ENCODE measurements around the gene RPL39L.

RPL39L gene

DNA sequence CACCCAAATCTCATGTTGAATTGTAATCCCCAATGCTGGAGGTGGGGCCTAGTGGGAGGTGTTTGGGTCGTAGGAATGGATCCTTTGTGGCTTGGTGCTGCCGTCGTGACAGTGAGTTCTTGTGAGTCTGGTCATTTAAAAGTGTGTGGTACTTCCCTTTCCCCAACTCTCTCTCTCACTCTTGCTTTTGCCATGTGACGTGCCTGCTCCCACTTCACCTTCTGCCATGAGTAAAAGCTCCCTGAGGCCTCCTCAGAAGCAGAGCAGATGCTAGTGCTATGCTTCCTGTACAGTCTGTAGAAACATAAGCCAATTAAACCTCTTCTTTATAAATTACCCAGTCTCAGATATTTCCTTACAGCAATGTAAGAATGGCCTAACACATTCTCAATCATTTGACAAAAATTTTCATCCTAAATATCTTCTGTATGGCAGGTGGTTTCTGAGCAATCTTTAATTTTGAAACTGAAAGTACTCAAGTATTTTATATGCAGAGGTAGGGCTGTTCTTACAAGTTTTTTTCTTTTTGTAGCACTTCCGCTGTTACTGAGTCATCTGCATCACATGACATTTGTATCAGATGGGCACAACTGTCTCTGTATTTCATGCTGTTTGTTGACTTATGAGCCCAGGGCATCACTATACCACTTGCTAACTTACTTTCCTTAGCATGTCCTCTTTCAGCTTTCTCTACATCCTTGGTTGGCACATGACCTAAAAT, 8.8 kb downstream of the RPL39L start:
- peak; percentile 51 for DNase-seq (ENCODE audit: low read depth)
- TF ChIP-seq, protein P1, sequence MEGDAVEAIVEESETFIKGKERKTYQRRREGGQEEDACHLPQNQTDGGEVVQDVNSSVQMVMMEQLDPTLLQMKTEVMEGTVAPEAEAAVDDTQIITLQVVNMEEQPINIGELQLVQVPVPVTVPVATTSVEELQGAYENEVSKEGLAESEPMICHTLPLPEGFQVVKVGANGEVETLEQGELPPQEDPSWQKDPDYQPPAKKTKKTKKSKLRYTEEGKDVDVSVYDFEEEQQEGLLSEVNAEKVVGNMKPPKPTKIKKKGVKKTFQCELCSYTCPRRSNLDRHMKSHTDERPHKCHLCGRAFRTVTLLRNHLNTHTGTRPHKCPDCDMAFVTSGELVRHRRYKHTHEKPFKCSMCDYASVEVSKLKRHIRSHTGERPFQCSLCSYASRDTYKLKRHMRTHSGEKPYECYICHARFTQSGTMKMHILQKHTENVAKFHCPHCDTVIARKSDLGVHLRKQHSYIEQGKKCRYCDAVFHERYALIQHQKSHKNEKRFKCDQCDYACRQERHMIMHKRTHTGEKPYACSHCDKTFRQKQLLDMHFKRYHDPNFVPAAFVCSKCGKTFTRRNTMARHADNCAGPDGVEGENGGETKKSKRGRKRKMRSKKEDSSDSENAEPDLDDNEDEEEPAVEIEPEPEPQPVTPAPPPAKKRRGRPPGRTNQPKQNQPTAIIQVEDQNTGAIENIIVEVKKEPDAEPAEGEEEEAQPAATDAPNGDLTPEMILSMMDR (conservative IDR thresholded peaks at IDR 0.05; ENCODE audit: control insufficient read depth, insufficient read depth, low read depth, low read length) = no peak
- H3K4me3 ChIP-seq (ENCODE audit: control insufficient read depth, low read depth, low read length) = no peak overlapping the region

DNA sequence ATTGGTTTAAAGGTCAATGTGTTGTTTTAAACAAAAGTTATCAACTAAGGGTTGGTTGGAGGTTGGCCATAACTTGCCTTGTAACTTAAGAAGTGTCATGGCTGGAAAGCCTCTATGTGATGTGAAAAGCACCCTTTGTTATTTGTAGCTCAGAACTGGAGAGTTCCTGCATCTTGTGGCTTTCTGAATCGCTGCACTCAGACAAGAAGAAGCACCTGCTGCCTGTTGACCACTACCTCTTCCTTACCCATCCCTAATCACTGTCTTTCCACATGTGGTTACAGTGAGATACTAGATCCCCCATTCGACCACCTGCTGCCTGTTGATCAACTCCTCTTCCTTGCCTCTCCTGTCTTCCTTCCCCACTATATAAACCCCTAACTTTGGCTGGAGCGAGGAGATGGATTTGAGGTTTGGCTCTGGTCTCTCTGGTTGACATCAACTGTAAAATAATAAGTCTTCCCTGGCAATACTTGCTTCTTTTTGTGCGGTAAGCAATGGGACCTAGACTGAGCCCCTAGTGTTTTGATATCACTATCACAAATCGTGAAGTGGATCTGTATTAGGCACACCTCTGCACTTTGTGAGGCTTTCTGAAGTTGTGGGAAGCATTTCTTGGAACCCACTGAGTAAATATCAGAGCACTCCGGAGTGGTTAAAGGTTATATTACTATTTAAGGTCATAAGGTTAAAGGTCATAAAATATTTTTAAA, 13.8 kb downstream of the RPL39L start:
- DNase-seq (ENCODE audit: low read depth) = no peak
- TF ChIP-seq, protein P1 (conservative IDR thresholded peaks at IDR 0.05; ENCODE audit: control insufficient read depth, insufficient read depth, low read depth, low read length) = no peak

DNA sequence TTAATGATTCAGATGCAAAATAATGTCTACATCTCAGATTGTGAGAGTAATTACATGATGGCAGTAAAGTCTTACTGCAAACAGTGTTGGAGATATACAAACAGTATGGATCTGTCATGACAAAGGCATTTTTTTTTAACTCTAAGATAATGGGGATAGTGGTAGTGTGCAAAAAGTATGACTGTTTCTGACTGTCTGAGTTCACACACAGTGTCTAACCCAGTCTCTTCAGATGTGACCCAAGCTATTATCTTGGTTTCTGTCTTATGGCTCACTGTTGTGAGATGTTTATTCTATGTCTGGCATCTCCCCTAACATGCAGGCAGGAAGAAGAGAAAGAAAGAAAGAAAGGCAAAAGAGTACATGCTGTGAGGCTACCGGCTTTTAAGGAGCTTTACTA, 17.0 kb downstream of the RPL39L start:
- no peak overlapping the region for H3K4me3 ChIP-seq (ENCODE audit: control insufficient read depth, low read depth, low read length)
- no peak for DNase-seq (ENCODE audit: low read depth)
- TF ChIP-seq, protein P1 (conservative IDR thresholded peaks at IDR 0.05; ENCODE audit: control insufficient read depth, insufficient read depth, low read depth, low read length) = no peak

More for the DNA sequence above, 13.8 kb downstream of the RPL39L start:
- H3K4me3 ChIP-seq (ENCODE audit: control insufficient read depth, low read depth, low read length) = no peak overlapping the region

DNA sequence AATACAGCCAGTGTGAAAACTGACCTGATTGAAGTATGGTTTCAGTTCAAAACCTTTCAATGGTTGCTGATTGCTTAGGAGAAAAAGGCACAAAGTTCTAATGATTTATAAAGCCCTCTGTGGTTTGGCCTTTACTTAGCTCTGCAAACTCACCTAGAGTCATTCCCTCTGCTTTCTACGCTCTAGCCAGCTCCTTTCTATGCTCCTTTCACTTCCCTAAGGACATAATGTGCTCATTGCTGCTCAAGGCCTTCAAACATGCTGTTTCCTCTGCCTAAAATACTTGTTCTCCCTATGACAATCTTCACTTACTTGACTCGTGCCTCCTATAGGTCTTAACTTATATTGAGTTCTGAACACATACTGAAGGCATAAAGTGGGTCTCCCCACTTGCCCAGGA, 19.0 kb downstream of the RPL39L start:
- TF ChIP-seq, protein P1 (conservative IDR thresholded peaks at IDR 0.05; ENCODE audit: control insufficient read depth, insufficient read depth, low read depth, low read length) = no peak
- H3K4me3 ChIP-seq (ENCODE audit: control insufficient read depth, low read depth, low read length) = no peak overlapping the region
- no peak for DNase-seq (ENCODE audit: low read depth)

DNA sequence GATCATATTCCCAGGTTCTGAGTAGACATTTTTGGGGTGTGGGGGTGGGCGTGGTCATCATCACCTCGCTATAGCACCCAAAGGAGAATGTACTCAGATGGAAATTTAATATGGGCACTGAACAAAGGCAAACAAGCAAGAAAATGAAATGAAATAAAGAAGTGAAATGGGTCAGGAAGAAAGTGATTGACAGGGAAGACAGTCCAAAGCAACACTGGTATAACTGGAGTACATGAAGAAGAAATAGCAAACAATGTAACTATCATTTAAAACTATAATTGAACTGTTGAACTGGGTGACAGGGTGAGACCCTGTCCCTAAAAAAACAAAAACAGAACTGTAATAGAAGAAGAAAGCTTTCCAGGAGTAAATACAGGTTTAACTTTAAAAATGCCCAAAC, 24.8 kb downstream of the RPL39L start:
- DNase-seq (ENCODE audit: low read depth) = no peak
- H3K4me3 ChIP-seq (ENCODE audit: control insufficient read depth, low read depth, low read length) = no peak overlapping the region
- TF ChIP-seq, protein P1 (conservative IDR thresholded peaks at IDR 0.05; ENCODE audit: control insufficient read depth, insufficient read depth, low read depth, low read length) = no peak

DNA sequence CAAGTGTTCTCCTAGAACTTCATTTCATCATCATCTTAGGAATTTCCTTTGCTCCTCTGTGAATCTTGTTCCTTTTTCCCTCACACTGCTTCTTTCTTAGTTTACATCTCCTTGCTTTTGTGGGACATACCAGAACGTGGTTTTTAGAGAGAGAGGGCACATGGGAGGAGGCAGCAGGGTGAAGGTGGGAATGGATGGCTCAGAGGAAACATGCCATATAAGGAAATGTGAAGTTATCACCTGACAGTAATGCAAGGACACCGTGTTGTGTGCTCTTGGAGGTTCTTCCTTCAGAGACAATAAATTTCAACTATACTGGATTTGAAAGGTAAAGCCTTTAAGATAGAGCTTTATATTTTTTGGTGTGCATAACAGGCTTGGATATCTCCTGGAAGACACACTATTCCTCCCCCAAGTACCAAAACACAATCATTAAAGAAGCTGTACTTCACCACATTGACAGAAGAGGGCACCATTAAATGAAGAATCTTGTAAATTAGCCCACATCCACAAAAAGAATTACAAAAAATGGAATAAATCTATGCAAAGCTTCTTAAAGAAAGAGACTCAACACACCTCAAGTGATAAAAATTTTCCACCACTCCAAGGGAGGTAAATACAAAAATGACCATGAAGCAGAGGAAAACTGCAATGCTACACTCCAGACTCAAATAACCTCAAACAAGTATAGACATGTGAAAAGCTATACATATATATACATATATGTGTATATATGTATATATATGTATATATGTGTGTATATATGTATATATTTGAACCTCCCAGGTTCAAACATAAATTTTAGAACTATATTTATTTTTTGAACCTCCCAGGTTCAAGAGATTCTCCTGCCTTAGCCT, 26.1 kb downstream of the RPL39L start:
- no peak overlapping the region for H3K4me3 ChIP-seq (ENCODE audit: control insufficient read depth, low read depth, low read length)
- TF ChIP-seq, protein P1 (conservative IDR thresholded peaks at IDR 0.05; ENCODE audit: control insufficient read depth, insufficient read depth, low read depth, low read length) = peak; percentile 52
- peak; percentile 55 for DNase-seq (ENCODE audit: low read depth)

Measured in fibroblast of mammary gland (primary cell).